DMS153 treated with DMSO at 0.1 percent for 48 hours (cell line): Measurements from ENCODE around the gene ROBO3.

Experiments
- DNase-seq: peaks from one replicate; lab custom pipeline; 2025; ENCODE audit not compliant: unreplicated experiment; lab: John Stamatoyannopoulos, UW

The ROBO3 gene

GRCh38 chr11:124844664-124845079 is 20.6 kb upstream of the ROBO3 start:
- DNase-seq, result no peak

GRCh38 chr11:124846070-124846673 is 19.1 kb upstream of the ROBO3 start:
- no peak for DNase-seq

- no peak for DNase-seq
These were observed 6.1 kb upstream of the ROBO3 start for GRCh38 chr11:124859171-124859570.

- no peak for DNase-seq
These were observed 3.6 kb upstream of the ROBO3 start for GRCh38 chr11:124861670-124862069.

GRCh38 chr11:124863137-124863825 is 2.0 kb upstream of the ROBO3 start:
- no peak for DNase-seq

GRCh38 chr11:124863826-124864165 is 1.4 kb upstream of the ROBO3 start:
- no peak for DNase-seq

GRCh38 chr11:124864176-124864891 is 898 bp upstream of the ROBO3 start:
- no peak for DNase-seq

- DNase-seq, result no peak
These were observed 396 bp upstream of the ROBO3 start for GRCh38 chr11:124864892-124865180.

- no peak for DNase-seq
These were observed 945 bp downstream of the ROBO3 start for GRCh38 chr11:124865902-124866851.

- DNase-seq, result no peak
These were observed 2.5 kb downstream of the ROBO3 start for GRCh38 chr11:124867700-124868099.

- DNase-seq, result no peak
These were observed 3.4 kb downstream of the ROBO3 start for GRCh38 chr11:124868331-124869274.

GRCh38 chr11:124869331-124869730 is 4.1 kb downstream of the ROBO3 start:
- no peak for DNase-seq

- no peak for DNase-seq
These were observed 4.7 kb downstream of the ROBO3 start for GRCh38 chr11:124869856-124870387.

GRCh38 chr11:124870430-124870829 is 5.2 kb downstream of the ROBO3 start:
- DNase-seq, result no peak

GRCh38 chr11:124872280-124872679 is 7.0 kb downstream of the ROBO3 start:
- DNase-seq, result no peak

- DNase-seq, result no peak
These were observed 7.5 kb downstream of the ROBO3 start for GRCh38 chr11:124872741-124873140.

- no peak for DNase-seq
These were observed 8.7 kb downstream of the ROBO3 start for GRCh38 chr11:124873951-124874350.

GRCh38 chr11:124874571-124875255 is 9.5 kb downstream of the ROBO3 start:
- no peak for DNase-seq

GRCh38 chr11:124875401-124875800 is 10.2 kb downstream of the ROBO3 start:
- no peak for DNase-seq
